Measurements from ENCODE around the gene SLC5A3.
A peak's percentile ranks its signal among the peaks of the same experiment; 100 is the strongest.

SLC5A3 gene

DNA sequence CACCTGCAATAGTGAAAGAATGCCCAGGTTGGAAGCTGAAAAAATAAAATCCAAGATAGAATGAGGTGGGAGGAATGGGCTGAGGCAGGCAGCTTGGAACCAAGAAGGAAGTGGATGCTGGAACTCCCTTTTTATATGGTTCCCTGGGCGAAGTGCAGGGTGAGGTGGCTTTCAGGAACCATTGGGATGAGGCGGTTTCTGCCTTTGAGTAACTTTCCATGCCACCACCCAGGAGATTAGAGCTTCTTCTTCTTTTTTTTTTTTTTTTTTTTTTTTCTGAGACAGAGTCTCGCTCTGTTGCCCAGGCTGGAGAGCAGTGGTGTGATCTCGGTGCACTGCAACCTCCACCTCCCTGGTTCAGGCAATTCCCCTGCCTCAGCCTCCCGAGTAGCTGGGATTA is 17.8 kb upstream of the SLC5A3 start:
- H3K27me3 ChIP-seq: no peaks in the 10 kb centered on the region
- intact Hi-C loops (cut with DNase I; ENCODE audit: low total_unique reads): no loop called here
- no peak overlapping the region for H3K27ac ChIP-seq
- no peaks in the 10 kb centered on the region for H3K36me3 ChIP-seq
- no peak for DNase-seq
- TF ChIP-seq CTCF (IDR thresholded peaks at IDR 0.05): no peak
- no peaks in the 10 kb centered on the region for H3K9me3 ChIP-seq
- no peaks in the 10 kb centered on the region for H3K4me1 ChIP-seq
- H3K4me3 ChIP-seq: no peak overlapping the region

DNA sequence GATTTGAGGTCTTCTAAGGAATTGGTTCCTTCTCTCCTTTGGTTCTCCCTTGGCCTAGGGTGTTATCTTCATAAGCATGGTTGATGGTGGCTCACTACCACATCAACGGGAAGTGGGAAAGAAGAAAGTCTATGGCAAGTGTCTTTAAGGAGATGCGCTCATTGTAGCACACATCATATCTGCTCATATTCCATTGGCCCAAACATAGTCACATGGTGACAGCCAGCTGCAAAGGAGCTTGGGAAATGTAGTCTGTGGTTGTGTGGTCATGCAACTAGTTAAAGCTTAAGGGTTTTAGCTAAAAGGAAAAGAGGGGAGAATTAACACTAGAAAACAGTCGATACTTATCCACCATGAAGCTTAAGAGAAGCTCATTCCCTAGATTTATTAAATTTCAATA is 11.4 kb upstream of the SLC5A3 start:
- Histone ChIP-seq H3K27me3 (no peaks in the 10 kb centered on the region), H3K4me1 (no peaks in the 10 kb centered on the region), H3K36me3 (no peaks in the 10 kb centered on the region), H3K9me3 (no peaks in the 10 kb centered on the region), H3K4me3 (no peak overlapping the region), H3K27ac (no peak overlapping the region)
- no peak for DNase-seq
- no peak for TF ChIP-seq CTCF (IDR thresholded peaks at IDR 0.05)
- intact Hi-C loops (cut with DNase I; ENCODE audit: low total_unique reads): no loop called here

DNA sequence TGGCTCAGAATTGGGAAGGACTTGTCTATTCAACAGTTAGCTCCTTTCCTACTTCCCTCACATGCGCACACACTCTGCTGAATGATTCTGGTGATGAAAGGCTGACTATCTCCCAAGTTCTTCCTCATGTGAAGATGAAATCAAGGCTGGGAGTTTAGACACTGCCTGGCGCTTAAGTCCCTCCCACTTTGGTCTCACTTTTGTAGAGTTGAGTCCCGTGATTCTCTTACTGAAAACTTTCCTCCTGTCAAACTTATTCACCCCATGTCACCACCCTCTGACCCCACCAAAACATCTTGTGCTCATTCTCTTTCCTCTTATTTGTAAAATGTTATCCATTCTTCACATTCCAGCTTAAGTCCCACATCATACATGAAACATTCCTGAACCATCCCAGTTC is 8.4 kb upstream of the SLC5A3 start:
- Histone ChIP-seq H3K36me3 (no peaks in the 10 kb centered on the region), H3K4me3 (no peak overlapping the region)
- intact Hi-C loops (cut with DNase I; ENCODE audit: low total_unique reads): no loop called here

DNA sequence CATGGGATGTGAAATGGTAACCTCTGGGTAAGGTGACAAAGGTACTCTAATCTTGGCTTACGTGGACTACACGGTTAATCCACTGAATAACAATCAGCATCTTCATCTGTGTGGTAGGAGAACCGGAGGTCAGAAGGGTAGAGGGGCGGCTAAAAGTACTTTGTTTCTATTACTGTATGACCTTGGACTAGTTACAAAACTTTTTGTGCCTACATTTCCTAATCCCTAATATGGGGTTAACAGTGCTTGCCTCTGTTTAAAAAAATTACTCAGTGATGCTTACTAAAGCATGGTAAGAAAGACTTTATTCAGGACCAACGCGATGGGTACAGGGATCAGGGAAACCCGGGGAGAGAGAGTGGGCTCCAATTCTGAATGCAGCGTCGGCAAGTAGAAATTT is 1.7 kb upstream of the SLC5A3 start:
- no peak for DNase-seq
- intact Hi-C loops (cut with DNase I; ENCODE audit: low total_unique reads): loop anchor here (5.0 to 10.0 kb wide), 4 partner anchors 56 to 276 kb away; no protein-coding TSS in a partner anchor
- Histone ChIP-seq H3K9me3 (no peaks in the 10 kb centered on the region), H3K36me3 (no peaks in the 10 kb centered on the region), H3K4me1 (peaks cover 0 to 34% (median 7%) of the 10 kb centered on the region in 4 donors), H3K27ac (peak overlapping the region; percentile 87 to 92), H3K4me3 (no peak overlapping the region), H3K27me3 (no peaks in the 10 kb centered on the region)
- no peak for TF ChIP-seq CTCF (IDR thresholded peaks at IDR 0.05)

More for the DNA sequence above, 8.4 kb upstream of the SLC5A3 start:
- Histone ChIP-seq H3K27me3 (no peaks in the 10 kb centered on the region), H3K9me3 (no peaks in the 10 kb centered on the region), H3K27ac (no peak overlapping the region), H3K4me1 (no peaks in the 10 kb centered on the region)
- TF ChIP-seq CTCF (IDR thresholded peaks at IDR 0.05): no peak
- no peak for DNase-seq

GRCh38 chr21:34072145-34073031 is 990 bp upstream of the SLC5A3 start:
- intact Hi-C loops (cut with DNase I; ENCODE audit: low total_unique reads): loop anchor here (5.0 to 10.0 kb wide), 4 partner anchors 55 to 275 kb away; no protein-coding TSS in a partner anchor

More at GRCh38 chr21:34072145-34073031, 990 bp upstream of the SLC5A3 start:
- H3K36me3 ChIP-seq: no peaks in the 10 kb centered on the region
- TF ChIP-seq CTCF (IDR thresholded peaks at IDR 0.05): no peak
- H3K4me1 ChIP-seq: peaks cover 0 to 41% (median 10%) of the 10 kb centered on the region in 4 donors
- DNase-seq: peak; percentile 26 to 81
- peak overlapping the region; percentile 87 to 92 for H3K27ac ChIP-seq
- H3K27me3 ChIP-seq: no peaks in the 10 kb centered on the region
- H3K9me3 ChIP-seq: no peaks in the 10 kb centered on the region
- H3K4me3 ChIP-seq: peak overlapping the region; percentile 77 to 84
